ENCODE data around the gene FBLN1.

DNA sequence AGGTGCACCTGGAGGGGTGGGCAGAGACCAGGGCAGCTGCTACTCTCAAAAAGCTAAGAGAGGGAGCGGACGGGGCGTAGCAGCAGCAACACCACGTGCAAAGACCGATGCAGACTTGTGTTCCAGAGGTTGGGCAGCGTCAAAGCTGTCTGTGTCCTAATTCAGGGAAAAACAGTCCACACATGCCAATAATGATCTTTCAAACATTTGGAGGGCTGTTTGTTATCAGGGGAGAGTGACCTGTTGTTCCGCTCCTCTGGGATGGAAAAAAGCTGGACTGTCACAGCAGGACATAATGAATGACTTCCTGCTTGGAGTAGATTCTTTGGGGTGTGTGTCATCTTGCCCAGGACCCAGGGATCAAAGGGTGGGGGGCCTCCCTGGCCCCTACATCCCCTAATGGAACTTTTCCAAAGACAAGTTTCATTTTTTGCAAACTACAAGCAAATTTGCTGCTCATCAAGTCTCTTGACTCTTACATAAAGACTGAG is 6.2 kb upstream of the FBLN1 start:
- TF ChIP-seq POLR2A (IDR thresholded peaks at IDR 0.05; ENCODE audit: low read length) (no peak), GATA1 (IDR thresholded peaks at IDR 0.05; ENCODE audit: low read depth, low read length) (no peak)
